Measurements from ENCODE around the gene MMP11. TPM values are rescaled to one million over a fixed set of nuclear protein-coding genes. Genes with fewer than 3 reads are reported as not detected.

MMP11 gene
- polyA plus RNA-seq, 1 donor from 2014 or later = 9.3 TPM

GRCh38 chr22:23772315-23772648 is 367 bp upstream of the MMP11 start:
- H4K20me1 ChIP-seq (ENCODE audit: insufficient read depth) = no peaks in the 10 kb centered on the region
- no peak overlapping the region for H3K9ac ChIP-seq (ENCODE audit: low read length)
- H2AFZ ChIP-seq (ENCODE audit: low read depth, low read length) = no peak overlapping the region
- H3K4me2 ChIP-seq (ENCODE audit: low read length) = no peak overlapping the region
- no peaks in the 10 kb centered on the region for H3K9me3 ChIP-seq (ENCODE audit: low read length)
- H3K4me3 ChIP-seq (ENCODE audit: low read length) = peak overlapping the region; percentile 33
- H3K27me3 ChIP-seq (ENCODE audit: insufficient read depth, low read depth, low read length) = peaks cover 9% of the 10 kb centered on the region
- no peaks in the 10 kb centered on the region for H3K36me3 ChIP-seq (ENCODE audit: insufficient read depth, low read length)
- H3K27ac ChIP-seq (ENCODE audit: low read length) = no peak overlapping the region
- H3K79me2 ChIP-seq (replicated peaks; ENCODE audit: insufficient read depth, low read length) = no peaks in the 10 kb centered on the region
- TF ChIP-seq EP300 (conservative IDR thresholded peaks at IDR 0.05; ENCODE audit: poor library complexity, severe bottlenecking) (no peak), MXI1 (conservative IDR thresholded peaks at IDR 0.05; ENCODE audit: poor library complexity, severe bottlenecking) (no peak), EZH2 (IDR thresholded peaks at IDR 0.05; ENCODE audit: borderline replicate concordance, insufficient read depth, low read length, poor library complexity, severe bottlenecking) (no peak), RAD21 (conservative IDR thresholded peaks at IDR 0.05) (no peak), POLR2AphosphoS5 (IDR thresholded peaks at IDR 0.05) (no peak), SMC3 (conservative IDR thresholded peaks at IDR 0.05; ENCODE audit: poor library complexity) (no peak), TAF1 (IDR thresholded peaks at IDR 0.05; ENCODE audit: low read depth) (no peak)
- TF ChIP-seq, protein P1, sequence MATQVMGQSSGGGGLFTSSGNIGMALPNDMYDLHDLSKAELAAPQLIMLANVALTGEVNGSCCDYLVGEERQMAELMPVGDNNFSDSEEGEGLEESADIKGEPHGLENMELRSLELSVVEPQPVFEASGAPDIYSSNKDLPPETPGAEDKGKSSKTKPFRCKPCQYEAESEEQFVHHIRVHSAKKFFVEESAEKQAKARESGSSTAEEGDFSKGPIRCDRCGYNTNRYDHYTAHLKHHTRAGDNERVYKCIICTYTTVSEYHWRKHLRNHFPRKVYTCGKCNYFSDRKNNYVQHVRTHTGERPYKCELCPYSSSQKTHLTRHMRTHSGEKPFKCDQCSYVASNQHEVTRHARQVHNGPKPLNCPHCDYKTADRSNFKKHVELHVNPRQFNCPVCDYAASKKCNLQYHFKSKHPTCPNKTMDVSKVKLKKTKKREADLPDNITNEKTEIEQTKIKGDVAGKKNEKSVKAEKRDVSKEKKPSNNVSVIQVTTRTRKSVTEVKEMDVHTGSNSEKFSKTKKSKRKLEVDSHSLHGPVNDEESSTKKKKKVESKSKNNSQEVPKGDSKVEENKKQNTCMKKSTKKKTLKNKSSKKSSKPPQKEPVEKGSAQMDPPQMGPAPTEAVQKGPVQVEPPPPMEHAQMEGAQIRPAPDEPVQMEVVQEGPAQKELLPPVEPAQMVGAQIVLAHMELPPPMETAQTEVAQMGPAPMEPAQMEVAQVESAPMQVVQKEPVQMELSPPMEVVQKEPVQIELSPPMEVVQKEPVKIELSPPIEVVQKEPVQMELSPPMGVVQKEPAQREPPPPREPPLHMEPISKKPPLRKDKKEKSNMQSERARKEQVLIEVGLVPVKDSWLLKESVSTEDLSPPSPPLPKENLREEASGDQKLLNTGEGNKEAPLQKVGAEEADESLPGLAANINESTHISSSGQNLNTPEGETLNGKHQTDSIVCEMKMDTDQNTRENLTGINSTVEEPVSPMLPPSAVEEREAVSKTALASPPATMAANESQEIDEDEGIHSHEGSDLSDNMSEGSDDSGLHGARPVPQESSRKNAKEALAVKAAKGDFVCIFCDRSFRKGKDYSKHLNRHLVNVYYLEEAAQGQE (IDR thresholded peaks at IDR 0.05; ENCODE audit: borderline replicate concordance) = no peak
- TF ChIP-seq, protein P2, sequence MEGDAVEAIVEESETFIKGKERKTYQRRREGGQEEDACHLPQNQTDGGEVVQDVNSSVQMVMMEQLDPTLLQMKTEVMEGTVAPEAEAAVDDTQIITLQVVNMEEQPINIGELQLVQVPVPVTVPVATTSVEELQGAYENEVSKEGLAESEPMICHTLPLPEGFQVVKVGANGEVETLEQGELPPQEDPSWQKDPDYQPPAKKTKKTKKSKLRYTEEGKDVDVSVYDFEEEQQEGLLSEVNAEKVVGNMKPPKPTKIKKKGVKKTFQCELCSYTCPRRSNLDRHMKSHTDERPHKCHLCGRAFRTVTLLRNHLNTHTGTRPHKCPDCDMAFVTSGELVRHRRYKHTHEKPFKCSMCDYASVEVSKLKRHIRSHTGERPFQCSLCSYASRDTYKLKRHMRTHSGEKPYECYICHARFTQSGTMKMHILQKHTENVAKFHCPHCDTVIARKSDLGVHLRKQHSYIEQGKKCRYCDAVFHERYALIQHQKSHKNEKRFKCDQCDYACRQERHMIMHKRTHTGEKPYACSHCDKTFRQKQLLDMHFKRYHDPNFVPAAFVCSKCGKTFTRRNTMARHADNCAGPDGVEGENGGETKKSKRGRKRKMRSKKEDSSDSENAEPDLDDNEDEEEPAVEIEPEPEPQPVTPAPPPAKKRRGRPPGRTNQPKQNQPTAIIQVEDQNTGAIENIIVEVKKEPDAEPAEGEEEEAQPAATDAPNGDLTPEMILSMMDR (IDR thresholded peaks at IDR 0.05; ENCODE audit: poor library complexity, severe bottlenecking) = no peak
- H3F3A ChIP-seq (ENCODE audit: insufficient read depth, low read length, poor library complexity, severe bottlenecking) = no peaks in the 10 kb centered on the region
- H3K9me2 ChIP-seq (ENCODE audit: insufficient read depth, low read length) = no peaks in the 10 kb centered on the region

DNA sequence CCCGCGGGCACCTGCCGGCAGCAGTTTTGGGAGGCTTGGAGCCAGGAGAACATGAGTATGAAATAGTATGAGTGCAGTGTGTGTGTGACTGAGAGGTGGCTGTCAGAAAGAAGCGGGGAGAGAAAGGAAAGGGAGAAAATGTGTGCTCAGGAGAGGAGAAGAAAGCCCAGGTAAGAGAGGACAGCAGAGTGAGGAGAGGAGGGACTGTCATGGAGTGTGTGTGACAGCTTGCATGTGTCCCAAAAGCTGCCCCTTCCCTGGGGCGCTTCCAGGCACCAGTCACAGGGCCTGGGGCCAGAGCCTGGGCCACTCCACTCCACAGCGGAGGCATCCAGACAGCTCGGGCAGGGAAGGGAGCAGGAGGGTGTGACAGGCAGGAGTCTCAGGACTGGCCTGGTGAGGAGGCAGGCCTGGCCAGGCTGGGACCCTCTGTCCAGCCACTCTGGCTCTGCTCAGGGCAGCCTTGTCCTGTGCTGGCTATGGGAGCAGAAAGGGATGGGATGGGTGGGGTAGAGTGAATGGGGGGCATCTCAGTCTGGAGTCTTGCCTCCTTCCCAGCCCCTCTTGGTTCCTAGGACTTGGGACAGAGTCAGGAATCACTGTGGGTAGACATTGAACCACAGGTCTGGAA is 949 bp downstream of the MMP11 start:
- Histone ChIP-seq H3K9me3 (ENCODE audit: low read length) (no peaks in the 10 kb centered on the region), H3K9me2 (ENCODE audit: insufficient read depth, low read length) (no peaks in the 10 kb centered on the region), H2AFZ (ENCODE audit: low read depth, low read length) (no peak overlapping the region), H3K27me3 (ENCODE audit: insufficient read depth, low read depth, low read length) (peaks cover 9% of the 10 kb centered on the region), H4K20me1 (ENCODE audit: insufficient read depth) (no peaks in the 10 kb centered on the region), H3K4me3 (ENCODE audit: low read length) (peak overlapping the region; percentile 60), H3F3A (ENCODE audit: insufficient read depth, low read length, poor library complexity, severe bottlenecking) (no peaks in the 10 kb centered on the region), H3K4me2 (ENCODE audit: low read length) (no peak overlapping the region), H3K36me3 (ENCODE audit: insufficient read depth, low read length) (no peaks in the 10 kb centered on the region), H3K9ac (ENCODE audit: low read length) (peak overlapping the region; percentile 58), H3K79me2 (replicated peaks; ENCODE audit: insufficient read depth, low read length) (no peaks in the 10 kb centered on the region), H3K27ac (ENCODE audit: low read length) (no peak overlapping the region)
- TF ChIP-seq, protein P2 (IDR thresholded peaks at IDR 0.05; ENCODE audit: poor library complexity, severe bottlenecking) = no peak
- TF ChIP-seq MXI1 (conservative IDR thresholded peaks at IDR 0.05; ENCODE audit: poor library complexity, severe bottlenecking) = no peak
- TF ChIP-seq POLR2AphosphoS5 (IDR thresholded peaks at IDR 0.05) = no peak
- no peak for TF ChIP-seq SMC3 (conservative IDR thresholded peaks at IDR 0.05; ENCODE audit: poor library complexity)
- no peak for TF ChIP-seq RAD21 (conservative IDR thresholded peaks at IDR 0.05)
- no peak for TF ChIP-seq EZH2 (IDR thresholded peaks at IDR 0.05; ENCODE audit: borderline replicate concordance, insufficient read depth, low read length, poor library complexity, severe bottlenecking)
- no peak for TF ChIP-seq TAF1 (IDR thresholded peaks at IDR 0.05; ENCODE audit: low read depth)

Data from neural cell (in vitro differentiated cells).